Gastroesophageal sphincter (tissue), 4 donors: ENCODE measurements around the gene ADRM1. TPM values are rescaled to one million over a fixed set of nuclear protein-coding genes. Genes with fewer than 3 reads are reported as not detected.

Experiments
- ATAC-seq: fragments of 150-250 bp; one replicate; pipeline ENCODE4 v1.9.1; 2016; ENCODE audit warnings: mild to moderate bottlenecking, moderate library complexity
- H3K27ac ChIP-seq, 4 donors: fragments of 200-600 bp; sonication (generic) in 3 of 4; 1 replicate in 3 of 4; 2 replicates in 1 of 4; pipeline ENCODE4 v1.5.1; 2016 to 2019
- H3K27me3 ChIP-seq: fragments of 200-600 bp; sonication (generic); one replicate; pipeline ENCODE4 v1.5.1; 2019
- H3K36me3 ChIP-seq, 2 donors: fragments of 200-600 bp; sonication (generic); one replicate each; pipeline ENCODE4 v1.5.1; 2019; ENCODE audit warnings: control low read depth in 1 of 2
- H3K4me1 ChIP-seq, 3 donors: fragments of 200-600 bp; sonication (generic); 1 replicate in 2 of 3; 2 replicates in 1 of 3; pipeline ENCODE4 v1.5.1; 2016 to 2019; ENCODE audit warnings: control low read depth in 2 of 3
- H3K4me3 ChIP-seq, 2 donors: fragments of 200-600 bp; sonication (generic); one replicate each; pipeline ENCODE4 v1.5.1; 2019; ENCODE audit warnings: mild to moderate bottlenecking in 1 of 2, moderate library complexity in 1 of 2
- H3K9me3 ChIP-seq, 3 donors: fragments of 200-600 bp; sonication (generic); one replicate each; pipeline ENCODE4 v1.5.1; 2017 to 2019; ENCODE audit warnings: control low read depth in 2 of 3
- EP300 ChIP-seq: sonication (generic); formaldehyde crosslinking; IDR thresholded peaks from one replicate; pipeline ENCODE4 v1.6.1; 2017; ENCODE audit warnings: antibody characterized with exemption, mild to moderate bottlenecking
- POLR2A ChIP-seq, 2 donors: fragments of 450-650 bp; IDR thresholded peaks; one replicate each; pipeline ENCODE4 v1.6.1; 2017; ENCODE audit warnings: antibody characterized with exemption in 2 of 2, mild to moderate bottlenecking in 2 of 2, moderate library complexity in 1 of 2
- POLR2AphosphoS5 ChIP-seq: sonication (generic); formaldehyde crosslinking; IDR thresholded peaks from one replicate; pipeline ENCODE4 v1.6.1; 2017; ENCODE audit warnings: antibody characterized with exemption
- WGBS, 2 donors: methylation state at CpG; one replicate each; pipeline ENCODE4 v1.1.5; 2018; ENCODE audit warnings: low coverage in 1 of 2; 5-methylcytosine and 5-hydroxymethylcytosine counted together
- total RNA-seq, 4 donors: library from RNA; depleted of rRNA; stranded (reverse); fragments of >200 nt; gene quantifications; one replicate each; pipeline ENCODE4 v1.1.0, GENCODE V29; 2016
- TF ChIP-seq, protein P1 (sequence below), 4 experiments: fragments of 200-600 bp in 2 of 4; fragments of 450-650 bp in 2 of 4; sonication (generic) in 1 of 4; IDR thresholded peaks; one replicate each; pipeline ENCODE4 v1.5.1; 2017 to 2019; ENCODE audit warnings: antibody characterized with exemption in 4 of 4, mild to moderate bottlenecking in 2 of 4, moderate library complexity in 2 of 4

ADRM1 gene
- total RNA-seq, 4 donors from 2014 or later: 131 to 182 (median 151) TPM

DNA sequence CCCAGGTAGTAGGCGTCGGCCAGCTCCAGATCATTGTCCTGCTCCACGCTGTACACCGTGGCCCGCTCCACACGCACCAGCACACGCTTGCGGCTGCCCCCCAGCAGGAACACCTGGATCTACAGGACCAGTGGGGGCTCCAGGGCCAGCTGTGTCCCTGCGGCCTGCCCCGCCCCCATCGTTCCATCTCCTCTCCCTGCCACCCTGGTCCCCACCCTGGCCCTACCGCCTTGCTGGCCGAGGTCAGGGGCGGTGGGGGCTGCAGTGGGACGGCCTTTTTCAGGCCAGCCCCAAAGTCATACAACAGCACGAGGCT, 9.8 kb downstream of the ADRM1 start:
- TF ChIP-seq, protein P1, sequence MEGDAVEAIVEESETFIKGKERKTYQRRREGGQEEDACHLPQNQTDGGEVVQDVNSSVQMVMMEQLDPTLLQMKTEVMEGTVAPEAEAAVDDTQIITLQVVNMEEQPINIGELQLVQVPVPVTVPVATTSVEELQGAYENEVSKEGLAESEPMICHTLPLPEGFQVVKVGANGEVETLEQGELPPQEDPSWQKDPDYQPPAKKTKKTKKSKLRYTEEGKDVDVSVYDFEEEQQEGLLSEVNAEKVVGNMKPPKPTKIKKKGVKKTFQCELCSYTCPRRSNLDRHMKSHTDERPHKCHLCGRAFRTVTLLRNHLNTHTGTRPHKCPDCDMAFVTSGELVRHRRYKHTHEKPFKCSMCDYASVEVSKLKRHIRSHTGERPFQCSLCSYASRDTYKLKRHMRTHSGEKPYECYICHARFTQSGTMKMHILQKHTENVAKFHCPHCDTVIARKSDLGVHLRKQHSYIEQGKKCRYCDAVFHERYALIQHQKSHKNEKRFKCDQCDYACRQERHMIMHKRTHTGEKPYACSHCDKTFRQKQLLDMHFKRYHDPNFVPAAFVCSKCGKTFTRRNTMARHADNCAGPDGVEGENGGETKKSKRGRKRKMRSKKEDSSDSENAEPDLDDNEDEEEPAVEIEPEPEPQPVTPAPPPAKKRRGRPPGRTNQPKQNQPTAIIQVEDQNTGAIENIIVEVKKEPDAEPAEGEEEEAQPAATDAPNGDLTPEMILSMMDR (IDR thresholded peaks at IDR 0.05): no peak
- no peak for TF ChIP-seq POLR2AphosphoS5
- no peak for TF ChIP-seq EP300
- no peak for TF ChIP-seq POLR2A (IDR thresholded peaks at IDR 0.05)
- Histone ChIP-seq H3K9me3 (no peaks in the 10 kb centered on the region), H3K36me3 (peaks cover 0 to 98% of the 10 kb centered on the region in 2 donors), H3K27ac (no peak overlapping the region), H3K4me3 (no peak overlapping the region), H3K27me3 (no peaks in the 10 kb centered on the region), H3K4me1 (peaks cover 0 to 22% (median 0%) of the 10 kb centered on the region in 3 donors)
- WGBS, 2 donors: 88% methylated on average over 4 of the region's 16 CpGs; no CpG with 5 or more reads in 1 of the 2 donors
- ATAC-seq: no peak

DNA sequence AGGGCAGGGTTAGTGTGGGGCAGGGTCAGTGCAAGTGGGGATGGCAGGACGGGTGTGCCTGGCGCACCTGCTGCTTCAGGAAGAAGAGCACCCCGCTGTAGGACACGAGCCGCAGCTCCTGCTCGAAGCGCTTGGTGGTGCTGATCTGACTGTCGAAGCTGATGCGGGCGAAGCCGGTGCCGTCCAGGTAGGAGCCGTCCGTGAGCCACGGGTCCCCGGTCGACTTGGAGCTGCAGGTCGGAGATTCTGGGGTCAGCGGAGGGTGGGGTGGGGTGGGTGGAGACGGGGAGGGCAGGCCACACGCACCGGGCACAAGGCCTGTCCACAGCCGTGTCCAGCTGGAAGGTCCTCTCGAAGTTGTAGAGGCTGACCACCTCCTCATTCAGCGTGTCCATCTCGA, 10.2 kb downstream of the ADRM1 start:
- Histone ChIP-seq H3K36me3 (peaks cover 0 to 97% of the 10 kb centered on the region in 2 donors), H3K9me3 (no peaks in the 10 kb centered on the region), H3K27me3 (no peaks in the 10 kb centered on the region), H3K4me3 (no peak overlapping the region), H3K27ac (no peak overlapping the region), H3K4me1 (peaks cover 0 to 20% (median 0%) of the 10 kb centered on the region in 3 donors)
- TF ChIP-seq EP300 (no peak), POLR2A (IDR thresholded peaks at IDR 0.05) (no peak), POLR2AphosphoS5 (no peak)
- TF ChIP-seq, protein P1 (IDR thresholded peaks at IDR 0.05): no peak
- WGBS, 2 donors: no CpG with 5 or more reads among the region's 26 CpGs
- ATAC-seq: no peak

DNA sequence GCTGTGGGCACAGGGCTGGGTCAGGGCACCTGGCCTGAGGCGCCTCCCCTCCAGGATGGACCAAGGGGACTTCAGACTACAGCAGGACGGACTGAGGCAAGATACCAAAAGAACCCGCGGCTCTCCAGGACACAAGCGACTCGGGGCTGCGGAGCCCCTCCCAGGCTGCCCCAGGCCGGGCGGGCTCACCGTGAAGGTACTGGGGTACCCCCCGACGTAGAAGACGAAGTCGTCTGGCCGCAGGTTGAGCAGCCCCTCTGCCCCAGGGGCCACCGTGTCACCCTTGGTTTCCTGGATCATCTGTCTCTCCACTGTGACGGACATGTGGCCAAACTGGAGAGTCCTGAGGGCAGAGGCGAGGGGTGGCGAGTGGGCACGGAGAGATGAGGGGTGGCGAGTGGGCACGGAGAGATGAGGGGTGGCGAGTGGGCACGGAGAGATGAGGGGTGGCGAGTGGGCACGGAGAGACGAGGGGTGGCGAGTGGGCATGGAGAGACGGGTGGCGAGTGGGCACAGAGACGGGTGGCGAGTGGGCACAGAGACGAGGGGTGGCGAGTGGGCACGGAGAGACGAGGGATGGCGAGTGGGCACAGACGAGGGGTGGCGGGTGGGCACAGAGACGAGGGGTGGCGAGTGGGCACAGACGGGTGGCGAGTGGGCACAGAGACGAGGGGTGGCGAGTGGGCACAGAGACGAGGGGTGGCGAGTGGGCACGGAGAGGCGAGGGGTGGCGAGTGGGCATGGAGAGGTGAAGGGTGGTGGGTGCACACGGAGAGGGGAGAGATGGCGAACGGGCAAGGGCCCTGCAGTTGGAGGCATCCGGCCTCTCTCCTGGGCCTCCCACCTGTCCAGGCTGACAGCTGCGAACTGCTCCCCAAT, 10.9 kb downstream of the ADRM1 start:
- Histone ChIP-seq H3K9me3 (no peaks in the 10 kb centered on the region), H3K4me3 (no peak overlapping the region), H3K4me1 (peaks cover 0 to 20% (median 0%) of the 10 kb centered on the region in 3 donors), H3K36me3 (peaks cover 0 to 96% of the 10 kb centered on the region in 2 donors), H3K27ac (no peak overlapping the region), H3K27me3 (no peaks in the 10 kb centered on the region)
- 81 to 85% methylated on average over 9 to 32 of the region's 55 CpGs for WGBS, 2 donors
- no peak for ATAC-seq
- TF ChIP-seq, protein P1 (IDR thresholded peaks at IDR 0.05): no peak
- TF ChIP-seq POLR2A (IDR thresholded peaks at IDR 0.05) (no peak), POLR2AphosphoS5 (no peak), EP300 (no peak)

DNA sequence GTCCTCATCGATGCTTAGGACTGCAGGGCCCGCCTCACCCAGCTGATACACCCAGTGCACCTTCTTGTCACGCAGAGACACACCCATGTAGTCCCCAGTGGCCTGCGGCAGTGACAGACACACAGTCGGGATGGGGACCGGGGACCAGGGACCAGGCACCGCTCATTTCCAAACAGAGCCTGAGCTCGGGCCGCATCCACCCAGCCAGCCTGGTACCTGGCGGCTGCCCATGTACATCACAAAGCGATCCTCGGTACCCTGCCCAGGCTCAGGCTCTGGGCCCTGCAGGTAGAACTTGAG, 11.5 kb downstream of the ADRM1 start:
- no peak overlapping the region for H3K4me3 ChIP-seq
- no peak for TF ChIP-seq POLR2AphosphoS5
- no peak for TF ChIP-seq EP300
- TF ChIP-seq POLR2A (IDR thresholded peaks at IDR 0.05): no peak
- TF ChIP-seq, protein P1 (IDR thresholded peaks at IDR 0.05): no peak
- peaks cover 0 to 20% (median 0%) of the 10 kb centered on the region in 3 donors for H3K4me1 ChIP-seq
- no CpG with 5 or more reads among the region's 12 CpGs for WGBS, 2 donors
- H3K36me3 ChIP-seq: peaks cover 0 to 96% of the 10 kb centered on the region in 2 donors
- no peak for ATAC-seq
- no peaks in the 10 kb centered on the region for H3K27me3 ChIP-seq
- no peaks in the 10 kb centered on the region for H3K9me3 ChIP-seq
- H3K27ac ChIP-seq: no peak overlapping the region

DNA sequence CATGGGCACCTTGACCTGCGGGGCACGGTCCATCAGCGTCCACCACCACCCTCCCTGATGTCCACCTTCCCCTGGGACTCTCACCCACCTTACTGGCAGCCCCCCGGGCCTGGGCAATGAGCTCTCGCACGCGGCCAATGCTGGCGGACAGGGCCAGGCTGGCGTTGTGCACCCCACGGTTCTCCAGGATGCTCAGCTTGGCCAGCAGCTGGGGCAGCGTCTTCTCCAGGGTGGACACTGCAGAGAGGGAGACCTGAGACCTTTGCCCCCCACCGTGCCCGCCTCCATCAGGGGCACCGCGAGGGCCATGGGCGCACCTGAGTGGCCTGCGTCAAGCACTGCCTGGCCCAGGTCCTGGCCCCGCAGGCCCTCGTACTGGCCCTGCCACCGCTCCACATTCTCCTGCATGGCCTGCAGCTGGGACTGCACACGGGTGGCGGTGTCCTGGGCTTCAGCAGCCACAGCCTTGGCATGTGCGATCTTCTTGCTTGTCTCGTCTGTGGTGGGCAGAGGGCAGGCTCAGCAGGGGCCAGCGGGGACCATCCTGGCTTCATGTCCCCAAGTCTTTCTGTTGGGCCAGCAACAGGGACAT, 12.0 kb downstream of the ADRM1 start:
- H3K9me3 ChIP-seq: no peaks in the 10 kb centered on the region
- H3K4me1 ChIP-seq: peaks cover 0 to 21% (median 0%) of the 10 kb centered on the region in 3 donors
- 80% methylated on average over 1 of the region's 25 CpGs; no CpG with 5 or more reads in 1 of the 2 donors for WGBS, 2 donors
- no peak overlapping the region for H3K4me3 ChIP-seq
- no peak overlapping the region for H3K27ac ChIP-seq
- TF ChIP-seq POLR2AphosphoS5 (no peak), POLR2A (IDR thresholded peaks at IDR 0.05) (no peak), EP300 (no peak)
- TF ChIP-seq, protein P1 (IDR thresholded peaks at IDR 0.05): no peak
- no peak for ATAC-seq
- H3K27me3 ChIP-seq: no peaks in the 10 kb centered on the region
- peaks cover 0 to 96% of the 10 kb centered on the region in 2 donors for H3K36me3 ChIP-seq
